HCEC 1CT (cell line): Measurements from ENCODE around the gene S1PR2.

Source experiments
- DNase-seq: peaks from one replicate; pipeline ENCODE4 v3.0.0-alpha.2; 2017

Gene S1PR2, protein sequence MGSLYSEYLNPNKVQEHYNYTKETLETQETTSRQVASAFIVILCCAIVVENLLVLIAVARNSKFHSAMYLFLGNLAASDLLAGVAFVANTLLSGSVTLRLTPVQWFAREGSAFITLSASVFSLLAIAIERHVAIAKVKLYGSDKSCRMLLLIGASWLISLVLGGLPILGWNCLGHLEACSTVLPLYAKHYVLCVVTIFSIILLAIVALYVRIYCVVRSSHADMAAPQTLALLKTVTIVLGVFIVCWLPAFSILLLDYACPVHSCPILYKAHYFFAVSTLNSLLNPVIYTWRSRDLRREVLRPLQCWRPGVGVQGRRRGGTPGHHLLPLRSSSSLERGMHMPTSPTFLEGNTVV

DNA sequence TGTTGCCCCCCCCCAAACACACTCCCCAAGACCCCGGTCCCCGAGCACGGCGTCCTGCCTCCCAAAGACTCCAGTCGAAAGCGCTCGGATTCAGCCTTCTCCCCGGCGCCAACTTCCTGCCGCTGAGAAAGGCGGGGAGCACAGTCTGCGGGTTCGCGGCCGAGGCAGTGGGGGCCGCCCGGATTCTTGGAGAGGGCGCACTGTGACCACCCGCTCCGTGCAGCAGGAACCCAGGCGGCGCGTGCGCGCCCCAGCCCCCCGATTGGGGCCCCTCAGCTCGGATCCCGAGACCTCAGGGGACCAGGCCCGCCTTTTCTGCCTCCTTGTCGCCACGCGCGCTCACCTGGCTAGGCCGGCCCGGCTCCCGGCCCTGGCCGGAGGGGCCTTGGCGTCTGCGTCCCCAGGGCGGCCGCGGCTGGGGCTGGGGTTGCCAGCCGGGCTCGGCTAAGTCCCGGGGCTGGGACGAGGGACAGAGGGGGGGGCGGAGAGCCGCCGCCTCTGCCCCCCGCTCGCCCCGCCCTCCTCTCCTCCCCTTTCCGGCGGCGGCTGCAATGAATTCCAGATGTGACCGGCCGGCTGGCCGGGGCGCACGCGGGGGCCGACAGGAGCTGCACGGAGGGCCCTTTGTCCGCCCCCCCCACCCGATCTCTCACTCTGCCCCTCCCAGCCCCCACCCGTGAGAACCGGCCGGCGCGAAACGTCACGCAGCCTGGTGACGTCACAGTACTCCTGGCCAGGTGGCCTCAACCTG lies at the start of gene S1PR2:
Gene S1PR2, minus strand, starts transcription at position 471 of the 751 bp plus-strand sequence. CDS start 6,426 bp downstream, outside the sequence.
- DNase-seq: peak; percentile 58

DNA sequence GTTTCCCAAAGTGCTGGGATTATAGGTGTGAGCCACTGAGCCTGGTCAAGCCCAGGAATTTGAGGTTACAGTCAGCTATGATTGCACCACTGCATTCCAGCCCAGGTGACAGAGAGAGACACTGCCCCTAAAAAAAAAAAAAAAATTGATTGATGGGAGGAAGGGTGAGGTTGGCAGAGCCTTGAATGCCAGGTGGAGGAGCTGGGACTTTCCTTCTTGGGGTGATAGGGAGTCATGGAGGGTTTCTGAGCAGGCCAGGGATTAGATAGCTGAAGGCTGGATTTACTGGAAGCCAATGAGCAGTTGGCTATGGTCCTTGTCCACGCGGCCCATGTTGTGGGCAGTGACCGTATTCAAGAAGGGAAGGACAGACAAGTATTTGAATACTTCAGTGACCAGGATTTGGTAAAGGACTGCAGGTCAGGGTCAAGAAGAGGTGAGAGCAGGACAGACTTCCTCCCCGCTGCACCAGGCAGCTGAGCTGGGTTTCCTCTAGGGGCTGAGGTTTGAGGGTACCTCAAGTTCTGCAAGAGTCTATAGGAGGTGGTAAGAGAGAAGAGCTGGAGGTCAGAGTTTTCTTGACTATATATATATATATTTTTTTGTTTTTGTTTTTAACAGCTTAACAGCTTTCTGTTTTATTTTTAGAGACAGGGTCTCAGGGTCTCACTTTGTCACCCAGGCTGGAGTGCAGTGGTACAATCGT lies 48.8 kb upstream of the S1PR2 start:
- no peak for DNase-seq

DNA sequence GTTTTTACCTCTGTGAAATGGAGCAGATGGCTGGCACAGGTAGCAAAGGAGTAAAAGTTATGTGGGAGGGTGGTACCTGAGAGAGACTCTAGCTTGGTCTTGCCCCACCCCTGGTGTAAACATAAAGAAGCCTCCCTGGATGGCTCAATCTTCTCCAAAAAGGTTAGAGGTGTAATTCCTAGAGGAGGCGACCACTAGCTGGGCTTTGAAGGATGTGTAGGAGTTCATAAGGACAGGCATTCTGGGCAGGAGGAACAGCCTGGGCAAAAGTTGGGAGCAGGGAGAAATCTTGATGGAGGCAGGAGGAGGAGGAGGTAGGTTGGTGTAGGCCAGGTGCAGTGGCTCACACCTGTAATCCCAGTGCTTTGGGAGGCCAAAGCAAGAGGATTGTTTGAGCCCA lies 47.8 kb upstream of the S1PR2 start:
- no peak for DNase-seq

DNA sequence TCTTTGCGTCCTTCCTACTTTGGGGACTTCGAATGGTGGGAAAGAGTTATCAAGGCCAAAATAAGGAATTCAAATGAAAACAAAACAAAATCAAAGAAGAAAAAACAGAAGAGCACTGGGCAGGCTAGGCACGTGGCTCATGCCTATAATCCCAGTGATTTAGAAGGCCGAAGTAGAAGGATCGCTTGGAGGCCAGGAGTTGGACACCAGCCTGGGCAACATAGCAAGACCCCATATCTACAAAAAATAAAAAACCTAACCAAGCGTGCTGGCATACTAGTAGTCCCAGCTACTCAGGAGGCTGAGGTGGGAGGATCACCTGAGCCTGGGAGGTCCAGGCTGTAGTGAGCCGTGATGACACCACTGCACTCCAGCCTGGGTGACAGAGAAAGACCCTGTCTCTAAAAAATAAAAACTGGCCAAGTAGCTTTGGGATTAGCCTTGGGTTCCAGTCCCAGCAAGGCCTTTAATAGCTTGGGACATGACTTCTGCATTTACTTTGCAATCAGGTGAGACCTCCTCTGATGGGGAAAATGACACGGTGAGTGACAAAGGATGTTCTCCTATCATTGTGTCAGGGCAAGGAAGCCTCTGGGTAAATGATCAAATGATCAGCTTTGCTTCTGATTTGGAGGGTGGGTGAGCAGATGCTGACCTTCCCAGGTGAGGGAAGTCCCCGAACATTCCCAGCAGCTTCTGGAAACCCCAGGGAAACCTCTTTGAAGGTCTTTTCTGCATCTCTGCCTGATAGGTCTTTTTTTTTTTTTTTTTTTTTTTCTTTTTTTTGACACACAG lies 46.9 kb upstream of the S1PR2 start:
- DNase-seq: no peak

DNA sequence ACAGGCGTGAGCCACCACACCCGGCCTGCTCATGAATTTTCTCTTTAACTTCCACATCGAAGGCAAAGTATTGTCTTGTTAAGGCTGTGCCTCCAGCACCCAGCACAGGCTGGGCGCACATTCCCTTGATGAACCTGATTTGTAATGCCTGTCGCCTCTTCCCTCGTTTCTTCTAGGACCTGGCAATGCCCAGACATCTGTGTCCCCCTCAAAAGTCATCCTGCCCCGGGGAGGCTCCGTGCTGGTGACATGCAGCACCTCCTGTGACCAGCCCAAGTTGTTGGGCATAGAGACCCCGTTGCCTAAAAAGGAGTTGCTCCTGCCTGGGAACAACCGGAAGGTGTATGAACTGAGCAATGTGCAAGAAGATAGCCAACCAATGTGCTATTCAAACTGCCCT lies 43.5 kb upstream of the S1PR2 start:
- DNase-seq: no peak

DNA sequence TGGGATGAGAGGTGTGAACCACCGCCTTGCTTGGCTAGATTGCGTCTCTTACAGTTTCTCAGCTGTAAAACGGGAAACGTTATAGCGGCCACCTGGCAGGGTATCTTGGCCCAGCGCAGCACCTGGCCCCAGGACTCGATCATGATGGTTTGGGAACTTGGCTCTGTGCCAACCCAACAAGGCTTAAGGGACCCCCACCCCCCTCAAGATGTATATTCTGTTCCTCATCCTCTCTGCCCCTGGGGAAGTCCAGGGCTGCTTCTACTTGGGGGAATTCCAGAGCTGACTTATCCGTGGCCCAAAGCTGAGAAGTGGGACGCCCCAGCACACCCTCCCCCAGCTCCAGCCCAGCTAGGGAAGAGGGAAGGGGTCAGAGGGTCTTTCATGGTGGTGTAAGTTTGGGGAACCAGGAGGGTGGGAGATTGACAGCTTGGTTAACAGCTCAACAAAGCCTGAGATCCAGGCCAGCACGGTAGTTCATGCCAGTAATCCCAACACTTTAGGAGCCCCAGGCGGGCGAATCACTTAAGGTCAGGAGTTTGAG lies 40.5 kb upstream of the S1PR2 start:
- no peak for DNase-seq

DNA sequence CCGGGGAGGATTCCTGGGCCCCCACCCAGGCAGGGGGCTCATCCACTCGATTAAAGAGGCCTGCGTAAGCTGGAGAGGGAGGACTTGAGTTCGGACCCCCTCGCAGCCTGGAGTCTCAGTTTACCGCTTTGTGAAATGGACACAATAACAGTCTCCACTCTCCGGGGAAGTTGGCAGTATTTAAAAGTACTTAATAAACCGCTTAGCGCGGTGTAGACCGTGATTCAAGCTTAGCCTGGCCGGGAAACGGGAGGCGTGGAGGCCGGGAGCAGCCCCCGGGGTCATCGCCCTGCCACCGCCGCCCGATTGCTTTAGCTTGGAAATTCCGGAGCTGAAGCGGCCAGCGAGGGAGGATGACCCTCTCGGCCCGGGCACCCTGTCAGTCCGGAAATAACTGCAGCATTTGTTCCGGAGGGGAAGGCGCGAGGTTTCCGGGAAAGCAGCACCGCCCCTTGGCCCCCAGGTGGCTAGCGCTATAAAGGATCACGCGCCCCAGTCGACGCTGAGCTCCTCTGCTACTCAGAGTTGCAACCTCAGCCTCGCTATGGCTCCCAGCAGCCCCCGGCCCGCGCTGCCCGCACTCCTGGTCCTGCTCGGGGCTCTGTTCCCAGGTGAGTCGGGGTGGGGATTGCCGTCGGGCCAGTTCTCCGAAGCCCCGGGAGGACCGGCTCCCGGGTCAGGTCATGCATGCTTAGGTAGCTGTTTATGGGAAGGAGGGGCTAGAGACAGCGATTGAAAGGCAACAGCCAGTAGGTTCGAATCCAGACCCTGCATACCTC lies 39.7 kb upstream of the S1PR2 start, which contains the start of gene ICAM1:
Gene ICAM1, plus strand, starts transcription at position 505 of the 779 bp plus-strand sequence. Its CDS starts 40 bp downstream, at position 545.
- peak; percentile 72 for DNase-seq

DNA sequence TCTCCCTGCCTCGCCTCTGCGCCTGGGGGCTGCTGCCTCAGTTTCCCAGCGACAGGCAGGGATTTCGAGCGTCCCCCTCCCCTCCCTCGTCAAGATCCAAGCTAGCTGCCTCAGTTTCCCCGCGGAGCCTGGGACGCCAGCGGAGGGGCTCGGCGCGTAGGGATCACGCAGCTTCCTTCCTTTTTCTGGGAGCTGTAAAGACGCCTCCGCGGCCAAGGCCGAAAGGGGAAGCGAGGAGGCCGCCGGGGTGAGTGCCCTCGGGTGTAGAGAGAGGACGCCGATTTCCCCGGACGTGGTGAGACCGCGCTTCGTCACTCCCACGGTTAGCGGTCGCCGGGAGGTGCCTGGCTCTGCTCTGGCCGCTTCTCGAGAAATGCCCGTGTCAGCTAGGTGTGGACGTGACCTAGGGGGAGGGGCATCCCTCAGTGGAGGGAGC lies 39.1 kb upstream of the S1PR2 start:
- peak; percentile 34 for DNase-seq

DNA sequence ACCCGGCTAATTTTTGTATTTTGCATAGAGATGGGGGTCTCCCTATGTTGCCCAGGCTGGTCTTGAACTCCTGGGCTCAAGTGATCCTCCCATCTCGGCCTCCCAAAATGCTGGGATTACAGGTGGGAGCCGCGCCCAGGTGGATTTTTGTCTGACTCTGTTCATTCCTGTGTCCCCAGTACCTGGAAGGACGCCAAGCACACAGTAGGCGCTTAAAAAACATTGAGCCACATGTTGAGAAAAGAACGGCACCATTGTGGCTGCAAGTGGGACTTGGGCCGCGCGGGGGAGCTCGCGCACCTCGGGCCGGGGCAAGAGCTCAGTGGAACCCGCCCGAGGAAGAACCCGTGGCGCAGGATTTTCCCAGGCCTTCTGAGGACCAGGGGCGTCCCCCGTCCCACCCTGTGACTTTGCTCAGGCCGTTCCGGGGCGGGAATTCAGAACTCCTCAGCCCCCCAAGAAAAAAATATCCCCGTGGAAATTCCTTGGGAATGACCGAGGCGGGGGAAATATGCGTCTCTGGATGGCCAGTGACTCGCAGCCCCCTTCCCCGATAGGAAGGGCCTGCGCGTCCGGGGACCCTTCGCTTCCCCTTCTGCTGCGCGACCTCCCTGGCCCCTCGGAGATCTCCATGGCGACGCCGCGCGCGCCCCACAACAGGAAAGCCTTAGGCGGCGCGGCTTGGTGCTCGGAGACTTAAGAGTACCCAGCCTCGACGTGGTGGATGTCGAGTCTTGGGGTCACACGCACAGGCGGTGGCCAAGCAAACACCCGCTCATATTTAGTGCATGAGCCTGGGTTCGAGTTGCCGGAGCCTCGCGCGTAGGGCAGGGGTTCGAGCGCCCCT lies 38.4 kb upstream of the S1PR2 start:
- peak; percentile 62 for DNase-seq

DNA sequence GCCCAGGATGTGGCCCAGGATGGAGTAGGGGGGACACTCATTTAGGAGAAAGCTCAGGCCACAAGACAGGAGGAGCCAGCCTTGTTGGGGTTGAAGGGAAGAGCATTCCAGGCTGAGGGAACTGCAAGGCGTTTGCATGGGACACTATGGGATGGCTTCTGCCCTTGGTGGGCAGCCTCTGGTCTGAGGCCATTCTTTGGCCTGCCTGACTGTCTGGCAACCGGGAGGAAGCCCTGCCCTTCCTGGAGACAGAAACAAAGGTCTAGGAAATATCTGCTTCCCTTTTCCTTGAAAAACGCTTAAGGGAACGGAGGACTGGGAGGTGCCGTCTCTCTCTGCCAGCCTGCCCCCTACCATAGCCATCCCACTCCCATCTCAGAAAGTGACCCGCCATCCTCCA lies 36.9 kb upstream of the S1PR2 start:
- no peak for DNase-seq

DNA sequence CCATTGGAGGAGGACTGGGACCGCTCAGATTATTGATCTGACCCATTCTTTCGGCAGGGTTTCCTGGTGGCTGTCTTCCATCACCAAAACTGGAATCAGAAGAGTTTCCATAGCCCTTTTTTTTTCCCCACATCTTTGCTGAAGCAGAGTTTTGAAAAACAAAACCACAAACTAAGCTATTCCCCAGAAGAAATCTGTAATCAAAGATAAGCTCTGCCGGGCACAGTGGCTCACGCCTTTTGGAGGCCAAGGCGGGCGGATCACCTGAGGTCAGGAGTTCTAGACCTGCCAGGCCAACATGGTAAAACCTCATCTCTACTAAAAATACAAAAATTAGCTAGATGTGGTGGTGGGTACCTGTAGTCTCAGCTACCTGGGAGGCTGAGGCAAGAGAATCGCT lies 35.6 kb upstream of the S1PR2 start:
- DNase-seq: no peak

DNA sequence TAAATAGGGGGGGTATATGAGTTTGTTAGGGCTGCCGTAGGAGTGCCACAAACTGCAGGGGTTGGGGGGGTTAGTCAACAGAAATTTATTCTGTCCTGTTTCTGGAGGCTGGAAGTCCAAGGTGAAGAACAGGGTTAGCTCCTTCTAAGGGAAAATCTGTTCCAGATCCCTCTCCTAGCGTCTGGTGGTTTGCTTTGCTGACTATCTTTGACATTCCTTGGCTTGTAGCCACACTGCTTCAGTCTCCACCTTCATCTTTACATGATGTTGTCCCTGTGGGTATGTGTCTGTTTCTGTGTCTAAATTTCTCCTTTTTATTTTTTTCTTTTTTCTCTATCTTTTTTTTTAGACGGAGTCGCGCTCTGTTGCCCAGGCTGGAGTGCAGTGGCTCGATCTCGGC lies 31.6 kb upstream of the S1PR2 start:
- no peak for DNase-seq

DNA sequence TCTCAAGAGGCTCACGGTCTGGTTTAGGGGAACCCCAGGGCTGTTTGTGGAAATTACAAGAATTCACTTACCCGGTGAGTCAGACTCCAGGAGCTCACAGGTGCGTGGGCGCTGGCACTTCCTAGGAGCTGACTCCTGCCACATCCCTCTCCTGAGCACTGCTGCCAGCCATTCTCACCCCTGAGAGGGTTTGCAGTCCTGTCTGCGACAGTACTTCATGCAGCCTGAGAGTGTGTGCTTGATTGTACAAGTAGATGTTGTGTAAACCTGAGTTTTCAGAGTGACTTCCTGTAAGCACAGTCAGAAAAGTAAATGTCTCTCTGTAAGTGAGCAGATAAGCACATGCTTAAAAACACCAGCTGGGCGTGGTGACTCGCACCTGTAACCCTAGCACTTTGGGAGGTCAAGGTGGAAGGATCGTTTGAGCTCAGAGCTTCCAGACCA lies 29.0 kb upstream of the S1PR2 start:
- DNase-seq: no peak

DNA sequence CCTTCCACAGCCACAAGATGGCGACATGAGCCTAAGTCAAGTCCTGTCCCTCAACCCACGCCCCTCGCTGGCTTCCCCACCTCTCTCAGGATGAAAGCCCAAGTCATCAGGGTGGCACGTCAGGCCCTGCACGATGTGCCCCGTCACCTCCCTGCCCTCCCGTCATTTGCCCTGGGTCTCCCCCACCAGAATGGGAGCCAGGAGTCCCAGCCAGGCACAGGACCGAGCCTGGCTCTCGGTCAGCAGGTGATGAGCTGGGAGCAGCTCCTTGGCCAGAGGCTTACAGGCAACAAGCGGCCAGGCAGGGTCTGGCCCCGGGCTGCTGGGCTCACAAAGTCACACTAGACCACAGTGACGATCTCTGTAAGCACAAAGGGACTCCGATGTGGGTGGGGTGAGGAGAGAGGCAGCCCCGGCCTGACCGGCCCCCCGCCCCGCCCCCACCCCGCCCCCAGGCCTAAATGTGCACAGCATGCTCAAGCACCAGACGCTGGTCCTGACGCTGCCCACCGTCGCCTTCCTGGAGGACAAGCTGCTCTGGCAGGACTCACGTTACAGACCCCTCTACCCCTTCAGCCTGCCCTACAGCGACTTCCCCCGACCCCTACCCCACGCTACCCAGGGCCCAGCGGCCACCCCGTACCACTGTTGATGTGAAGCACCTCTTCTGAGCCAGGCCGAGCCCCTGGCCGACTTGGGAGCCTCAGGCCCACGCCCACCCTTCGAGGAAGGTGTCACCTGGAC lies 28.2 kb upstream of the S1PR2 start:
- peak; percentile 61 for DNase-seq

DNA sequence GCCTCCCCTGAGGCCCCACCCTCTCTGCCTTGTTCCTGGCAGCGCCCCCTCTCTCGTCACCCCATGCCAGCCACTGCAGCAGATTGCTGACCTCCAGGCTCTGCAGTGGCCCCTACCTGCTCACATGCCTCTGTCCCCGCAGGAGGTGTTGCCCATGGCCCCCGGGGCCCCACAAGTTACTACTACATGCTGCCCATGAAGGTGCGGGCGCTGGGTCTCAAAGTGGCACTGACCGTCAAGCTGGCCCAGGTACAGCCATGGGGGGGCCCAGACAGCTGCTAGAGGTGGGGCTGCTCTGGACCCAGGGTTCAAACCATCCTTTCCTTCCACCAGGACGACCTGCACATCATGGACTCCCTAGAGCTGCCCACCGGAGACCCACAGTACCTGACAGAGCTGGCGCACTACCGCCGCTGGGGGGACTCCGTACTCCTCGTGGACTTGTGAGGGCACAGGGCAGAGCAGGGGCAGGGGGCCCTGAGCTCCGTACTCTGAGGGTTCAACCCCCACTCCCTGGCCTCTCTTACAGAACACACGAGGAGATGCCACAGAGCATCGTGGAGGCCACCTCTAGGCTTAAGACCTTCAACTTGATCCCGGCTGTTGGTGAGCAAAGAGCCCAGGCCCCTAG lies 27.1 kb upstream of the S1PR2 start:
- no peak for DNase-seq

DNA sequence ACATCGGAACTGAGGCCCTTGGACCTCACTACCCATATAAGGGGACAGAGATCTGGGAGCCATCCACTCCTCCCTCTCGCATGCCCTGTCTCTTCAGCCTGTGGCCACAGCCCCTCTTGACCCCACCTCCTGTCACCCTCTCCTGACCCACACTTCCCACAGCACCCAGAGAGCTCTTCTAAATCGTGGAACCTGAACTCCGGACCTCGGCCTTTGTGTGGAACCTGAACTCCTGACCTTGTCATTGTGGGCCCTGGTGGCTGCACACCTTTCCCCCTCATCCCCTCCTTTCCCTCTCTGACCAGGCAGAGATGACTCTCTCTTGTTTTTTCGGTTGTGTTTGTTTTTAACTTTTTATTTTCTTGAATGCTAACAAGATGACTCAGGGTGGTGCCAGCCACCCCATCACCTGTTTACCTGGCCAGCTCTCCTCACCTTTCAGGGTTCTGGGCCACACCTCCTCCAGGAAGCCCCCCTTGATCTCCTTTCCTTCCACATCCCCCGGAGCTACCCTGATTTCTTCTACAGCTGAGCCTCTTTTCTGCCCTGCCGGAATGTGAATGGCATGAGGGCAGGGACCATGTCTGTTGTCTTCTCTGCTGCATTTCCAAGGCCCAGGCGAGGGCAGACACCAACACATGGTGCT lies 26.0 kb upstream of the S1PR2 start:
- no peak for DNase-seq

DNA sequence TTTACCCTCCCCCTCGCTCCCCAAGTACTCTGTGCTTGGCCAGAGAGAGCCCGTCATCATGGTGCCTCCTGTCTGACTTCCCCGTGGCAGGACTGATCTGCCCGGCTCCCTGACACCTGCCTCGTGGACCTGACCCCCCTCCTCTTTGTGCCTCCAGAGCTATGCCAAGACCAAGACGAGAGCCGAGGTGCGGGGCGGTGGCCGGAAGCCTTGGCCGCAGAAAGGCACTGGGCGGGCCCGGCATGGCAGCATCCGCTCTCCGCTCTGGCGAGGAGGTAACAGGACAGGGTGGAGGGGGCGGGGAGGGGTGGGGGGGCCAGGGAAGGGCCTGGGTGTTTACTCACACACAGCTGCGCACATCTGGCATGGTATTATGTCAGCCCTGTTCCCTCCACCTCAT lies 25.4 kb upstream of the S1PR2 start:
- no peak for DNase-seq

DNA sequence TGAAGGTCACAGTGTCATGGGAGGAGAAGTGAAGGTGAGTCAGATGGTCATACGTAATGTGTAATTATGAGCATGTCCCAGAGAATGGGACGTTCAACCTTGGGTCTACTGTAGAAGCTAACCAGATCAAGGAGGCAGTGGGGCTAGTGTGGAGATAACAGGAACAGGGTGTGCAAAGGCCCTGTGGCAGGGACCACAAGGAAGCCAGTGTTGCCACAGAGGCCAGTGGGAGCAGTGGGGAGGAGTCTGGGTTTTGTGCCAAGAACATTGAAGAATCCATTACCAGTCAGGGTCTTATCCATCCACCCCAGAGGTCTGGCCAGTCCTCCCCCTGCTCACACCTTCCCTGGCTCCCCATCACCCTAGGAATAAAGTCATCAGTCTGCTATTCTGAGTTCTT lies 24.2 kb upstream of the S1PR2 start:
- DNase-seq: no peak

DNA sequence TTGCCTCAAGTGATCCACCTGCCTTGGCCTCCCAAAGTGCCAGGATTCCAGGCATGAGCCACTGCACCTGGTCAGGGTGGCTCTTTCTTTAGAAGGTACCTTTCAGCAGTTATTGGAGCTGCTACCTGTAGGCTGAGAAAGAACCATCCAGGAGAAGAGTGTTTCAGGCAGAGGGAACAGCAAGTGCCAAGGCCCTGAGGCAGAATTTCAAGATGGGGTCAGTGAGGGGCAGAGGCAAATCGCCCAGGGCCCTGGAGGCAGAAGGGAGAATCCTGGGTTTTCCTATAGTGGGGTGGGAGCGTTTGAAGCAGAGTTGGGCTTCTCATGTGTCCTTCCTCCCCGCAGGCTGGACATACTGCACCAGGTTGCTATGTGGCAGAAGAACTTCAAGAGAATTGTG lies 23.1 kb upstream of the S1PR2 start:
- no peak for DNase-seq
